ENCODE measurements around the gene PI4K2A.

The PI4K2A gene

DNA sequence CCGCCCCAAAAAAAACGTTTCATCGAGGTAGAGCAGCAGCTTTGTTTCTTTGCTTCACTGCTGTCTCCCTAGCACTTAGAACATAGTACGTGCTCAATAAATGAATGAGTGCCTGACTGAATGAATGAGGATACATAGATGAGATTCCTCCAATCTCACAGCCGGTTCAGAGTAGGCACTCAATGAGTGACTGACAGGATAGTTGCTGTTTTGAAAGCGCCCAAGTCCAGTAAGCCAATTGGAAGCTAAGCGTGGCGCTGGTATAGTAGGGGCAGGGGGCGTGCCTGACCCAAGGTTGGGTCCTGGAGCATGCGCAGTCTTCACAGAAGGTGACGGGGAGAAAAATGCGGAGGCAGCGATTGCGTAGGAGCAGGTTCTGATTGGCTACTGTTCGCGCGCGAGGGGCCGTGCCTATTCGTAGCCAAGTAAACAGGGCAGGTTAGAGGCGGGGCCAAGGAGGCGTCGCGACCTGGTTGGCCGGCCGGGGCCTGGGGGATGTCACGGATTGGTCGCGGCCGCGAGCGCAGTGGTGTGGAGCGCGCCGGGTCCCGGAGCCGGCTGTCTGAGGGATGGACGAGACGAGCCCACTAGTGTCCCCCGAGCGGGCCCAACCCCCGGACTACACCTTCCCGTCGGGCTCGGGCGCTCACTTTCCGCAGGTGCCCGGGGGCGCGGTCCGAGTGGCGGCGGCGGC, at the start of gene PI4K2A:
Gene PI4K2A, plus strand, starts transcription at position 498 of the 694 bp plus-strand sequence. Its CDS starts 72 bp downstream, at position 570.
- DNase-seq (ENCODE audit: low read depth), result peak; percentile 96
- H3K4me3 ChIP-seq (ENCODE audit: control insufficient read depth, low read depth, low read length), result peak within 1 kb of the TSS; percentile 66
- TF ChIP-seq, protein P1, sequence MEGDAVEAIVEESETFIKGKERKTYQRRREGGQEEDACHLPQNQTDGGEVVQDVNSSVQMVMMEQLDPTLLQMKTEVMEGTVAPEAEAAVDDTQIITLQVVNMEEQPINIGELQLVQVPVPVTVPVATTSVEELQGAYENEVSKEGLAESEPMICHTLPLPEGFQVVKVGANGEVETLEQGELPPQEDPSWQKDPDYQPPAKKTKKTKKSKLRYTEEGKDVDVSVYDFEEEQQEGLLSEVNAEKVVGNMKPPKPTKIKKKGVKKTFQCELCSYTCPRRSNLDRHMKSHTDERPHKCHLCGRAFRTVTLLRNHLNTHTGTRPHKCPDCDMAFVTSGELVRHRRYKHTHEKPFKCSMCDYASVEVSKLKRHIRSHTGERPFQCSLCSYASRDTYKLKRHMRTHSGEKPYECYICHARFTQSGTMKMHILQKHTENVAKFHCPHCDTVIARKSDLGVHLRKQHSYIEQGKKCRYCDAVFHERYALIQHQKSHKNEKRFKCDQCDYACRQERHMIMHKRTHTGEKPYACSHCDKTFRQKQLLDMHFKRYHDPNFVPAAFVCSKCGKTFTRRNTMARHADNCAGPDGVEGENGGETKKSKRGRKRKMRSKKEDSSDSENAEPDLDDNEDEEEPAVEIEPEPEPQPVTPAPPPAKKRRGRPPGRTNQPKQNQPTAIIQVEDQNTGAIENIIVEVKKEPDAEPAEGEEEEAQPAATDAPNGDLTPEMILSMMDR (IDR thresholded peaks at IDR 0.05; ENCODE audit: control insufficient read depth, insufficient read depth, low read depth, low read length, missing control alignments), result no peak

DNA sequence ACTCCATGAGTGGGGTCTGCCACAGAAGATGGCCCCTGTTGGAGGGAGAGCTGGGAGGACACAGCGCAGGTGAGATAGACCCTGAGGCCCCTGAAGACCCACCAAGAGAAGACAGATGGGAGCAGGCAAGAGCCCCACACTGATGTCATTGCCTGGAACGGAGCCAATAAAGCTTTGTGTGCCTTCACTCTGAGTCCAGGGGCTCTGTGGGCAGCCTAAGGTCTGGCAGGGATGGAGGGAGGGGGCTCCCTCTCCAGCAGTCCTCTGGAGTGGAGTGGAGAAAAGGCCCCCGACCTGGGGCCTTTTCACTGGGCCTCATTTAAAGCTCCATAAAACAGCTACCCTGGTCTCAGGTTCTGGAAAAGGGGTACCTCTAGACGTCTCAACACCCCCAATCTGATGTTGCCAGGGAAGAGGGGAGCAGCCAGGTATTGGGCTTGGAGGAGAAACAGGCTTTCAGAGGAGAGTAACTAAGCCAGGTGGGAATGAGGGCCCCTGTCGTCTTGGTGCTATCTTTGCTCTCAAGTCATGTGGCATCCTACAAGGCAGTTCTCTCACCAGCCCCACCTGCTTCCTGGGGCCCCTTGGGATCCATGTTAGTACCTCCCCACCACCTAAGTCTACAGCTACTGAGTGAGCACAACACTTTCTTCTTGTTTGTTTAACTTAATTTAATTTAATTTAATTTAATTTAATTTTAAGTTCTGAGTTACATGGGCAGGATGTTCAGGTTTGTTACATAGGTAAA, 49.5 kb upstream of the PI4K2A start:
- TF ChIP-seq, protein P1 (IDR thresholded peaks at IDR 0.05; ENCODE audit: control insufficient read depth, insufficient read depth, low read depth, low read length, missing control alignments), result no peak
- H3K4me3 ChIP-seq (ENCODE audit: control insufficient read depth, low read depth, low read length), result no peak overlapping the region
- no peak for DNase-seq (ENCODE audit: low read depth)

DNA sequence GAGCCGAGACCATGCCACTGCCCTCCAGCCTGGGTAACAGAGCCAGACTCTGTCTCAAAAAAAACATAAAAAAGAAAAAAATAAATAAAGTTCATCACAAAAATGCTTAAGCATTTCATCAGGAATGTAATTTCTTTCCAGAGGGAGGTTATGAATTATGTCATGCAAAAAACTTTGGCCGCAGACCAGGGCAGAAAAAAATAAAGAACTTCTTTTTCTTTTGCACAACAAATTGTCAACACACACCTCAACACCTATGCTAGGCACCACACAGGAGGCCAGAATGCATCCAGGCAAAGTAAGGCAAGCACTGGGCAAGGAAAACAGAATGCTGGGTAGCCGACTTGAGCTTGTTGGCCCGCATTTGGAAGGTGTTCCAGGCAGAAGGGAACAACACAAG, 47.0 kb upstream of the PI4K2A start:
- H3K4me3 ChIP-seq (ENCODE audit: control insufficient read depth, low read depth, low read length), result no peak overlapping the region
- TF ChIP-seq, protein P1 (IDR thresholded peaks at IDR 0.05; ENCODE audit: control insufficient read depth, insufficient read depth, low read depth, low read length, missing control alignments), result no peak
- DNase-seq (ENCODE audit: low read depth), result no peak

DNA sequence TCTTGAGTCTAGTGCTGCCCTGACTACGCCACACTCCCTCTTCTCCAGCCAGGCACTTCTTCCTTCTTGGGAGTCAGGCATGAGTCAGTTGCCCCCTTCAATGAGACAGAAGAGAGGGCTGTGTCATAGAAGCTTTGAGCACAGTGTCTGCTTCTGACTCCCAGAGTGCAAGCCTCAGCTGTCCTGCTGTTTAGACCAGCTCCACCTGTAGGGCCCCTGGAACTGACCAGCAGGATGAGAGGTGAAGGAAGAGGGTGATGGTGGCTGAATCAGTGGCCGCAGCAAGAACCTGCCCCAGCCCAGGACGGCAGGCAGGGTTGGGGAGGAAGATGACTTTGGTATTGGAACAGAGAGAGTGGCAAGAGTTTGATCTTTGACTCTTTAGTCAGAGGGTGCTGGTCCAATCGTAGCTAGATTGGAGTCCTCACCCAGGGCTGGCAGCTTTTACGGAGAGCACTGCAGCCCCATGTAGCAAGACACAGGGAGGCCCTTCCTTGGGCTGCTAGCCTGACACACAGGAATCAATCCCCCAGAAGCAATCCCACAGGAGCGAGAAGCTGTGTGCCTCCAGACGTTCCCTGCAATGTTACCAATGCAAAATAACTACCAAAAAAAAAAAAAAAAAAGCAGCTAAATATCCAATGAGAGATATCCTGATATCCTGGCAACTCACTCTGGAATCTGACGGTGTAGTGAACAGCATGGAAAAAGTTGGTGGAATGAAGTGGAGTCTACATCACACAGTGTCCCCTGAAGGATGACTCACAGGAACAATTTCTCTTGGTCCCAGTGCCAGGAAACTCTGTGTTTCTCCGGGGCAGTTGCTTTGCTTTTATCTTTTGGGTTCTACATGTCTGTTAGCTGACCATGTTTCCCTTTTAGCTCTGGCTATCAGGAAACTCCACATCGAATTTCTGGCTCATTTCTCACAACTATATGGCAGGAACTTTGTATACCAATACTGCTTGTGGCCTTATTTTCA, 44.1 kb upstream of the PI4K2A start:
- H3K4me3 ChIP-seq (ENCODE audit: control insufficient read depth, low read depth, low read length), result no peak overlapping the region
- peak; percentile 49 for DNase-seq (ENCODE audit: low read depth)
- TF ChIP-seq, protein P1 (IDR thresholded peaks at IDR 0.05; ENCODE audit: control insufficient read depth, insufficient read depth, low read depth, low read length, missing control alignments), result no peak

DNA sequence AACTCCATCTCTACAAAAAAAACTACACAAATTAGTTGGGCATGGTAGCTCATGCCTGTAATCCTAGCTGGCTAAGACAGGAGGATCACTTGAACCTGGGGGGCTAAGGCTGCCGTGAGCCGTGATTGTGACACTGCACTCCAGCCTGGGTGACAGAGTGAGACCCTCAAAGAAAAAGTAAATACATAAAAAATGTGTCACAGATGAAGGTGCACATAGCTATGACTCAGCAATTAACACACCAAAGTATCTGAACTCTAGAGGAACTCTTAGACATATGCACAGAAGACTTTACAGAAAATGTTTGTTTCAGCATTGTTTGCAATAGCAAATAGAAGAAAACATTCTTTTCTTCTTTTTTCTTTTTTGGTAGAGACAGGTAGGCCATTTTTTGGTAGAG, 42.7 kb upstream of the PI4K2A start:
- TF ChIP-seq, protein P1 (IDR thresholded peaks at IDR 0.05; ENCODE audit: control insufficient read depth, insufficient read depth, low read depth, low read length, missing control alignments), result no peak
- DNase-seq (ENCODE audit: low read depth), result no peak
- H3K4me3 ChIP-seq (ENCODE audit: control insufficient read depth, low read depth, low read length), result no peak overlapping the region
